Activated naive CD4-positive, alpha-beta T cell treated with anti-CD3 and anti-CD28 coated beads for 36 hours (primary cell): ENCODE data around the gene MRRF. TPM values are rescaled to one million over a fixed set of nuclear protein-coding genes. Genes with fewer than 3 reads are reported as not detected.
"Not testable (repeated sequence)": the region's sequence is repeated elsewhere in the genome, so short reads cannot be mapped to it uniquely, and the experiment has no call there.

ENCODE experiments used
- CTCF ChIA-PET: fragments of 350-600 bp; sonication (Branson Sonifier 250); formaldehyde crosslinking; loops from one replicate; lab custom pipeline; 2021; ENCODE audit warnings: antibody characterized with exemption; lab: Charles Lee
- DNase-seq: peaks from one replicate; pipeline ENCODE4 v3.0.0-alpha.2; 2020
- H3K27ac Mint-ChIP-seq: one replicate; pipeline ENCODE4 v1.8.0; 2021; ENCODE audit warnings: mild to moderate bottlenecking, mixed read lengths
- H3K27me3 Mint-ChIP-seq: one replicate; pipeline ENCODE4 v1.8.0; 2021; ENCODE audit warnings: low read depth, mixed read lengths
- H3K36me3 Mint-ChIP-seq: one replicate; pipeline ENCODE4 v1.8.0; 2021; ENCODE audit warnings: low read depth, mixed read lengths
- H3K4me1 Mint-ChIP-seq: one replicate; pipeline ENCODE4 v1.8.0; 2021; ENCODE audit warnings: low read depth, mixed read lengths
- H3K4me3 Mint-ChIP-seq: one replicate; pipeline ENCODE4 v1.8.0; 2021; ENCODE audit warnings: mild to moderate bottlenecking, moderate library complexity, mixed read lengths
- H3K9me3 Mint-ChIP-seq: one replicate; pipeline ENCODE4 v1.8.0; 2021; ENCODE audit warnings: mixed read lengths
- intact Hi-C: fragments of 100-400 bp; cut with micrococcal nuclease; formaldehyde crosslinking; loops from one replicate; pipeline ENCODE4 v1.15.1; 2023
- total RNA-seq, 2 experiments: library from RNA; stranded (reverse); gene quantifications; one replicate each; pipeline ENCODE4 v1.2.3, GENCODE V29; 2021

The MRRF gene
- total RNA-seq, 2 experiments from 2014 or later, result 51.0 TPM

GRCh38 chr9:122354536-122355199 is 90.0 kb downstream of the MRRF start:
- H3K27me3 Mint-ChIP-seq, result peaks cover 9% of the 10 kb centered on the region
- no peak overlapping the region for H3K4me3 Mint-ChIP-seq
- no peak for DNase-seq
- CTCF ChIA-PET, result interaction anchor here (1.1 to 5.7 kb wide), 3 partner anchors 10 to 257 kb away, joined by 3 to 82 read pairs (median 12); no protein-coding TSS in a partner anchor
- H3K36me3 Mint-ChIP-seq, result peaks cover 2% of the 10 kb centered on the region
- intact Hi-C loops, result no loop called here
- H3K4me1 Mint-ChIP-seq, result no peaks in the 10 kb centered on the region
- peaks cover 14% of the 10 kb centered on the region for H3K9me3 Mint-ChIP-seq
- H3K27ac Mint-ChIP-seq, result no peak overlapping the region

GRCh38 chr9:122355336-122355875 is 90.7 kb downstream of the MRRF start:
- H3K9me3 Mint-ChIP-seq, result peaks cover 14% of the 10 kb centered on the region
- intact Hi-C loops, result no loop called here
- CTCF ChIA-PET, result interaction anchor here (1.1 to 2.1 kb wide), 2 partner anchors 10 to 230 kb away, joined by 3 to 12 read pairs; no protein-coding TSS in a partner anchor

GRCh38 chr9:122356627-122357026 is 91.9 kb downstream of the MRRF start:
- Mint-ChIP-seq H3K36me3 (peaks cover 2% of the 10 kb centered on the region), H3K27ac (no peak overlapping the region), H3K9me3 (peaks cover 14% of the 10 kb centered on the region), H3K27me3 (no peaks in the 10 kb centered on the region), H3K4me3 (no peak overlapping the region), H3K4me1 (no peaks in the 10 kb centered on the region)
- no peak for DNase-seq
- CTCF ChIA-PET, result interaction anchor here (1.0 kb wide), 2 partner anchors 234 to 257 kb away, joined by 4 read pairs; no protein-coding TSS in a partner anchor
- intact Hi-C loops, result no loop called here

More at GRCh38 chr9:122355336-122355875, 90.7 kb downstream of the MRRF start:
- Mint-ChIP-seq H3K4me3 (no peak overlapping the region), H3K36me3 (peaks cover 2% of the 10 kb centered on the region), H3K27ac (no peak overlapping the region), H3K4me1 (no peaks in the 10 kb centered on the region), H3K27me3 (peaks cover 3% of the 10 kb centered on the region)
- DNase-seq, result no peak

- Mint-ChIP-seq H3K4me3 (no peak overlapping the region), H3K27me3 (peaks cover 2% of the 10 kb centered on the region), H3K9me3 (peaks cover 11% of the 10 kb centered on the region), H3K4me1 (no peaks in the 10 kb centered on the region), H3K36me3 (peaks cover 2% of the 10 kb centered on the region), H3K27ac (no peak overlapping the region)
- DNase-seq, result no peak
- CTCF ChIA-PET, result interaction anchor here (0.6 to 2.7 kb wide), 2 partner anchors 10 to 262 kb away, joined by 3 to 7 read pairs; no protein-coding TSS in a partner anchor
- intact Hi-C loops, result no loop called here
Measured at GRCh38 chr9:122360891-122361290, 96.2 kb downstream of the MRRF start.

GRCh38 chr9:122363131-122363530 is 98.4 kb downstream of the MRRF start:
- CTCF ChIA-PET, intact Hi-C loops, H3K27me3 Mint-ChIP-seq, H3K4me1 Mint-ChIP-seq, H3K27ac Mint-ChIP-seq, DNase-seq, H3K4me3 Mint-ChIP-seq, H3K9me3 Mint-ChIP-seq, H3K36me3 Mint-ChIP-seq: not testable (repeated sequence)

GRCh38 chr9:122364117-122364782 is 99.6 kb downstream of the MRRF start:
- CTCF ChIA-PET, result no interaction called here
- Mint-ChIP-seq H3K36me3 (no peaks in the 10 kb centered on the region), H3K9me3 (peaks cover under 1% of the 10 kb centered on the region), H3K4me3 (no peak overlapping the region), H3K27me3 (peaks cover 2% of the 10 kb centered on the region), H3K4me1 (no peaks in the 10 kb centered on the region), H3K27ac (no peak overlapping the region)
- no peak for DNase-seq
- intact Hi-C loops, result no loop called here

GRCh38 chr9:122364783-122365150 is 100.1 kb downstream of the MRRF start:
- no peaks in the 10 kb centered on the region for H3K4me1 Mint-ChIP-seq
- no peaks in the 10 kb centered on the region for H3K36me3 Mint-ChIP-seq
- no peak for DNase-seq
- CTCF ChIA-PET, result interaction anchor here (1.0 kb wide), 1 partner anchor 14 kb away, joined by 3 read pairs; no protein-coding TSS in a partner anchor
- no peaks in the 10 kb centered on the region for H3K9me3 Mint-ChIP-seq
- H3K4me3 Mint-ChIP-seq, result no peak overlapping the region
- intact Hi-C loops, result no loop called here
- no peak overlapping the region for H3K27ac Mint-ChIP-seq
- H3K27me3 Mint-ChIP-seq, result peaks cover 2% of the 10 kb centered on the region

GRCh38 chr9:122366074-122366660 is 101.5 kb downstream of the MRRF start:
- Mint-ChIP-seq H3K27ac (no peak overlapping the region), H3K4me1 (peaks cover 4% of the 10 kb centered on the region), H3K36me3 (no peaks in the 10 kb centered on the region), H3K9me3 (no peaks in the 10 kb centered on the region), H3K27me3 (peaks cover 15% of the 10 kb centered on the region), H3K4me3 (no peak overlapping the region)
- intact Hi-C loops, result no loop called here
- DNase-seq, result no peak
- CTCF ChIA-PET, result interaction anchor here (0.6 to 2.2 kb wide), 3 partner anchors 16 to 88 kb away, joined by 3 to 6 read pairs (median 5); no protein-coding TSS in a partner anchor

GRCh38 chr9:122367065-122367464 is 102.4 kb downstream of the MRRF start:
- CTCF ChIA-PET, result interaction anchor here (0.9 to 2.2 kb wide), 2 partner anchors 17 to 242 kb away, joined by 4 to 6 read pairs; no protein-coding TSS in a partner anchor
- Mint-ChIP-seq H3K4me3 (no peak overlapping the region), H3K36me3 (no peaks in the 10 kb centered on the region), H3K4me1 (peaks cover 7% of the 10 kb centered on the region), H3K27ac (no peak overlapping the region), H3K27me3 (peaks cover 24% of the 10 kb centered on the region), H3K9me3 (no peaks in the 10 kb centered on the region)
- intact Hi-C loops, result no loop called here
- no peak for DNase-seq

GRCh38 chr9:122367774-122368460 is 103.2 kb downstream of the MRRF start:
- no peaks in the 10 kb centered on the region for H3K9me3 Mint-ChIP-seq
- H3K27ac Mint-ChIP-seq, result no peak overlapping the region
- intact Hi-C loops, result no loop called here
- no peak for DNase-seq
- H3K27me3 Mint-ChIP-seq, result peaks cover 31% of the 10 kb centered on the region
- no peak overlapping the region for H3K4me3 Mint-ChIP-seq
- peaks cover 7% of the 10 kb centered on the region for H3K4me1 Mint-ChIP-seq
- CTCF ChIA-PET, result interaction anchor here (0.6 to 2.2 kb wide), 5 partner anchors 15 to 833 kb away, joined by 3 to 6 read pairs (median 4); no protein-coding TSS in a partner anchor
- H3K36me3 Mint-ChIP-seq, result no peaks in the 10 kb centered on the region

GRCh38 chr9:122368642-122369041 is 104.0 kb downstream of the MRRF start:
- Mint-ChIP-seq H3K9me3 (no peaks in the 10 kb centered on the region), H3K4me1 (peaks cover 7% of the 10 kb centered on the region), H3K36me3 (no peaks in the 10 kb centered on the region), H3K4me3 (no peak overlapping the region), H3K27me3 (peaks cover 33% of the 10 kb centered on the region), H3K27ac (no peak overlapping the region)
- CTCF ChIA-PET, result interaction anchor here (1.5 to 2.2 kb wide), 2 partner anchors 19 to 270 kb away, joined by 4 to 6 read pairs; no protein-coding TSS in a partner anchor
- DNase-seq, result no peak
- intact Hi-C loops, result no loop called here
